HPDE6-E6E7 (cell line): ENCODE measurements around the gene AGAP1.

Experiments
- DNase-seq: peaks from one replicate; pipeline ENCODE4 v3.0.0; 2011; ENCODE audit warnings: missing footprints; ENCODE audit errors: extremely low spot score

Gene AGAP1

GRCh38 chr2:235690082-235690808, 196.4 kb downstream of the AGAP1 start:
- DNase-seq = no peak

DNA sequence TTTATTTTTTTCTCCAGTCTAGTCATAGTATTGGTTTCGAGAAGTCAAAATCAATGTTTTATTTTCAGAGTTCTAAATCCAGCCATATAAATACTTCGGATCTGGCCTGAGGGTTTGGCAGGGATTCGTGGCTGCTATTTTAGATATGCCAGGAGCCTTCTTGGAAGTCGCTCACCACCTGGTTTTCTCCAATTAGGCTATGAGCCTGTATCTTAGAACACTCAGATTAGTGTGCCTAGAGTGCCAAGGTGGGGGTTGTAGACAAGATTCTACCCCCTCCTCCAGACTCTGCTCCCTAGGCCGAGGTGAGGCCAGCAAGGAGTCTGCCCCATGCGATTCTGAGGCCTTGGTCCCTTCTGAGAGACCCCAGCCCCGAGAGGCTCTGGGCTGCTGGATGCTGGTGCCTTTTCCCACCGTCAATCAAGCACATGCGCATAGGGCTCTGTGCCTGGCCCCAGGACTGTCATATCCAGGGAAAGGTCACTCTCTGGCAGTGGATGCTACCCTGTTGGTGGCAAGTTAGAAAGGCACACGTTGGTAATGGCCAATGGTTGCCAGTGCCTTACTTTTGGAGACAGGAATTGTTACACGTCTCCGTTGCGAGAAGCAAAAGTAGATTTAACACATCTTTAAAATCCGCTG, 197.1 kb downstream of the AGAP1 start:
- no peak for DNase-seq

DNA sequence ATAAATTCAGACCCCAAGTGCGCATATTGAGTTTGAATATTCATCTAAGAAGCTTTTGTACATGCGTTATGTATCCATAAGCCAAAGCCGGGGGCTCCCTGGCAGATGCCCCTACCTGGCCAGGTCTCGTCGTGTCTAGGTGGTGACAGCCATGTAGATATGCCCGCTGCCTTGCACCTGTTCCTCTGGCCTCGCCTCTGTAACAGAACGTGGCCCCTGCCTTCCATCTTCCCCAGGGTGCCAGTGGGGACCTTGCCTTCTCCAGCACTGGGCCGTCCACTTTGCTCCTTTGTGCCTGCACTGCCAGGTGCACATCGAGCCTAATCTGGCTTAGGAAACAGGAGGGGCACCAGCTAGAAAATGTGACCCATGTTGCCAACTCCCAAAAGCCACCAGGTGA, 198.2 kb downstream of the AGAP1 start:
- no peak for DNase-seq

GRCh38 chr2:235692671-235693171, 198.9 kb downstream of the AGAP1 start:
- no peak for DNase-seq

DNA sequence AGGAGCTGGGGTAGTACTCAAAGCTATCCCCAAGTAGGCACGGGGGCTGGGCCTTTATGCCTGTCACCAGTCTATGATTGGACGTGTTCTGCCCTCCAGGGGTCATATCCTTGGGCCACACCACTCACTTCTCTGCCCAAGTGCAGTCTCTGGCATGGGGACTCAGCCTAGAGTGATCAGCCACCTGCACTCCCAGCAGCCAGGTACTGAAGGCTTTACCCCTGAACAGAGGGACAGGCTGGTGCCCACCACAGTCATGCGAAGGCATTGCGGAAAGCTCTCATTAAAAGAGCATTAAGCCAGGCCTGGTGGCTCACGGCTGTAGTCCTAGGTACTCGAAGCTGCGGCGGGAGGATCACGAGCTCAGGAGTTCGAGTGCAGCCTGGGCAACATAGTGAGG, 199.4 kb downstream of the AGAP1 start:
- DNase-seq = no peak

DNA sequence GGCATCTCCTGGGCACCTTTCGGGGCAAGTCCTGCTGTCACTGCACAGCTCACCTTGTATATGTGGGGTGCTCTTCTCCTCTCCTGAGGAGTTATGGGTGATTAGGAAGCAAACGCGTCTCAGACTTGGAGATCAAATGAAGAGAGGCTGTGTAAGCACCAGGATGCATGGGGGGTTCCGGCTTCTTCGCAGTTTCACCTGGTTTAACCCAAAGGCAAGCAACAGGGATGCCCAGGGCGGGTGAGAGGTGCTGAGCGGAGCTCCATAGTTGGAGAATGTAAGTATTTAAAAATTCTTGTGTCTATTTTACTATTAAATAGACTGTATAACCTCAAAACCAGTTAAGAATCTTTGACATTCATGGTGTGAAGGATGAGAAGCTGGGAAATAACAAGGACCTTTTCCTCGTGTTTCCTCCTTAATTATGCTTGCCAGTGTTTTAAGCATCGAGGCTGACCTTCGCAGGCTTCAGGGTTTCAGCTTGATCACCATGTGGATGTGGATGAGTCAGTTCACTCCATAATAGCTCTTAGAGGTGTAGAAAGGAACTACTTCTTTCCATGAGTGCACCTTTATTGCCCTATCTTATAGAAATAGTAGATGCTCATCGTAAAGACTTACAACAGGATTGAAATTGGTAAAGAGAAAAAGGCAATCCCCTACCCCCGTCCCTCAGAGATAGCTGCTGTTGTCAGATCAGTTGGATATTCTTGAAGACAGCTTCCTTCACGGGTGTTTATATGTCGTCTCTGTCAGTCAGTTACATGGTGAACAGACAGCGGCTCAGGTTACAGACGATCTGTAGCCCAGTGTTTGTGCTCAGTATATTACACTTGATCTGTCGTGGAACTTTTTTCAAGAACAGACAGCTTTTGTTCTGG, 201.1 kb downstream of the AGAP1 start:
- no peak for DNase-seq

GRCh38 chr2:235695602-235695895, 201.7 kb downstream of the AGAP1 start:
- DNase-seq = no peak

DNA sequence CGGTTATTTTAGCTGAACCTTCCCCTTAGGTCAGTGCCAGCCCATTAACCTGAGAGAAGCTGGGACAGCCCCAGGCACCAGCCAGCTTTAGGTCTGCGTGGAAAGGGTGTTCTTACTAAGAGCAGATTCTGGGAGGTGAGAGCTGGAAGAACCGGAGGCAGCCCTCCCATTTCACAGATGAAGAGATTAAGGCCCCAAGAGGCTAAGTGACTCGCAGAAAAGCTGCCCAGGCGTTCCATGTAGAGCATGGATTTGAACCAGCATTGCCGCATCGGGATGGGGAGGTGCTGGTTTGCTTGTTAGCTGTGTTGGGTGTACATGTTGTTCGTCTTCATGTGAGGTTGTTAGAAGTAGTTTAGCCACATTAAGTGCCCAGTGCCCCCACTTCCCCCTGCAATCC, 203.2 kb downstream of the AGAP1 start:
- no peak for DNase-seq

DNA sequence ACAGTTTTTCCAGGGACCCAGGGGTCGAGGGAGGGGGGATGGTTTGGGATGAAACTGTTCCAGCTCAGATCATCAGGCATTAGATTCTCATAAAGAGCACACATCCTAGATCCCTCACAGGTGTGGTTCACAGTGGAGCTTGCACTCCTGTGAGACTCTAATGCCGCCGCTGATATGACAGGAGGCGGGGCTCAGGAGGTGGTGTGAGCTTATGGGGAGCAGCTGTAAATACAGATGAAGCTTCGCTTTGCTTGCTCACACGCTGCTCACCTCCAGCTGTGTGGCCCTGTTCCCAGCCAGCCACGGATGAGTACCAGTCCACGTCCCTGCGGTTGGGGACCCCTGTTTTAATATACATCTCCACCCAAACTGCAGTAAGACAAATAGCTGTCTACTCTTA, 204.2 kb downstream of the AGAP1 start:
- DNase-seq = no peak

DNA sequence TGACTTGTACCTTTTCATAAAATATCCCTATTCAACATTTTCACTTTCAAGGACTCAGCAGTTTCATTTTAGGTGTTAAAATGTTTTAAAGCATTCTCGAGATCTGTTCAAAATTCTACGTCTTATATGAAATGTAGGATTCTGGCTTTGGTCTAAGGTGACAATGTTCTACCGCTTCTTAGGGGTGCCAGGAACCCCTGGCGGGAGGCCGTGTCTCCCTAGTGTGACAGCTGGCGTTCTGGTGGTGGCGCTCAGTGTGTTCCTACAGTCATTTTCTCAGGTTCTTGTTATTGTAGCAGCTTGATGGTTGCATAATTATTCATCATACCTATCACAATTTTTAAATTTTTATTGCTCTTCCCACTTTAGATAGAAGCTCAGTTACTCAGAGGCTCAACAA, 204.6 kb downstream of the AGAP1 start:
- no peak for DNase-seq

- no peak for DNase-seq
Observed at GRCh38 chr2:235699576-235699975, 205.7 kb downstream of the AGAP1 start.

DNA sequence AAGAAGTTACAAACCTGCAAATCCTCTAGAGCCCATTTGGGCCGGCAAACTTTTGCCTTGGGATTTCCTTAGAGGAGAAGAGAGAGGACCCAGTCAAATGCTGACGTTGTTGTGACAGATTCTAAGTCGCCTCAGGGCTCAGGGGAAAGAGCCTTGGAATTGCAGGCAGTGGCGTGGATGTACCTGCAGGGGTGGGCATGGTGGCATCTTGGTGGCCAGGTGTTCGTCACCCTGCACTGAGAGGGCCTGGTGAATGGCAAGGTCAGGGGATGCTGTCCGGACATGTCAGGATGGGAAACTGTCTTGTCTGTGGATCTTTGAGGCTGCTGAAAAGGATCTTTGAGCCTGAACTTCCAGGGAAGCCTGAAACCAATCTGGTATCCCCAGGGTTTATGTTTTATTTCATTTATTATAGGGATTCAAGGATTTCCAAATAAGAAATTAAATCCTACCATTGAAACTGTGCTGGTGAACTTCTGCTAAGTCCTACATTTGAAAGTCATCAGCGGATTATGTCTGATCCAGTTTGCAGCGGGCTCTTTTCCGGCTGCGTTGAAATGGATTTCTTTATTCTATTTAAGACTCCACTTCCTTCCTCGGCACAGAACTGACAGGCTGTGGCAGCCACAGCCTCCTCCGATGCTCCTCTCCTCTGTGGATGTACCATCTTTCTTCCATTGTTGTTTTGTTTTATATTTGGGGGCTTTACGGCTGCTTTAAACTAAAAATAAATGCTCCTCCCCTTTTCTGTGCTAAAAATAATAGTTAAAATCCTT, 207.6 kb downstream of the AGAP1 start:
- no peak for DNase-seq

GRCh38 chr2:235702186-235702585, 208.3 kb downstream of the AGAP1 start:
- DNase-seq = no peak

DNA sequence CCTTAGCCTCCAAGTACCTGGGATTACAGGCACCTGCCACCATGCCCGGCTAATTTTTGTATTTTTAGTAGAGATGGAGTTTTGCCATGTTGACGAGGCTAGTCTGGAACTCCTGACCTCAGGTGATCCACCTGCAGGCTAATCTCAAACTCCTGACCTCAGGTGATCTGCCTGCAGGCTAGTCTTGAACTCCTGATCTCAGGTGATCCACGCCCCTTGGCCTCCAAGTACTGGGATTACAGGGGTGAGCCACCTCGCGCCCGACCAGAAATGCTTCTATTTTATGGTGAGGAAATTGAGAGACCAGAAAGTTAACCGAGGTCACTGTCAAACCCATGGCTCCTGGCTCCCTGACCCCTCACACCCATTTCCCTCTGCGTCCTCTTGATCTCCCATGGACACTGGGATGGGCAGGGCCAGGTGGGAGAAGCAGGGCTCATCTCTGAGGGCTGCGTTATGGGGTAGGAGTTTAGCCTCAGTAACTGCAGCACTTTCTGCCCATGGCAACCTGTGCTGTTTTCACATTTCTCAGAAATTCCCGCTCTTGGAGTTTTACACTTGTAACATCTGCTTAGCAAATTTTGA, 210.0 kb downstream of the AGAP1 start:
- no peak for DNase-seq

DNA sequence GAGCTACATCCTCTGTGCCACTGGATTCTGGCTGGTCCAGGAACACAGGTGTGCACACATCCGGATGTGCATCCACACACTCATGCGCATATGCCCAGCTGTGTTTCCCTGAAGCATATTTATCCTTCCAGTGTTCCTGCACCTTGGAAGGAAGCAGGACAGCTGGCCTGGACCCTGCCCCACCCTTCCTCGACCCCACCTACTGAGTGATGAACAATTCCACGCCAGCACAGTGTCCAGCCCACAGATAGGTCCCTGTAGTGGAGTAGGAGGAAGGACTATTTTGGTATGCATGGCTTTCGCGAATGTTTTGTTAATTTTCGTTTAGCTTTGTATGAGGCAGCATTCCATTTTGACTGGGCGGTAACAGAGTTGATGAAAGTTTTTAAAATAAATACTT, 211.5 kb downstream of the AGAP1 start:
- DNase-seq = no peak

DNA sequence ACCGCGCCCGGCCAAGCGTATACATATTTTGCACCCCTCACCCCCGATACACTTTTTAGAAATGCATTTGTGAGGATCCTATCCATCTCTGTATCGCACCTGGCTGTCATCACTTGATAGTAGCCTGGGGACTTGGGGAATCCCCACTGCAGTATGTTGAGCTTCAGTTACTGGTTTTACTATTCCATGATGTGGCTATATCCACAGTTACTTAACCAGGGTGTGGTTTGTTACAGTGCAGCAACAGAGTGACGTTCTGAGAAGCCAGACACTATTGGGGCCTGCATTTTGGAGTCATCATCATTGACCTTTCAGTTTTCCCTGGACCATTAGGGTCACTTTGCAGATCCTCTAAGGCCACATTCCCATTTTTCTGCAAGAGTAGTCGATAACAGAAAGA, 212.7 kb downstream of the AGAP1 start:
- no peak for DNase-seq

DNA sequence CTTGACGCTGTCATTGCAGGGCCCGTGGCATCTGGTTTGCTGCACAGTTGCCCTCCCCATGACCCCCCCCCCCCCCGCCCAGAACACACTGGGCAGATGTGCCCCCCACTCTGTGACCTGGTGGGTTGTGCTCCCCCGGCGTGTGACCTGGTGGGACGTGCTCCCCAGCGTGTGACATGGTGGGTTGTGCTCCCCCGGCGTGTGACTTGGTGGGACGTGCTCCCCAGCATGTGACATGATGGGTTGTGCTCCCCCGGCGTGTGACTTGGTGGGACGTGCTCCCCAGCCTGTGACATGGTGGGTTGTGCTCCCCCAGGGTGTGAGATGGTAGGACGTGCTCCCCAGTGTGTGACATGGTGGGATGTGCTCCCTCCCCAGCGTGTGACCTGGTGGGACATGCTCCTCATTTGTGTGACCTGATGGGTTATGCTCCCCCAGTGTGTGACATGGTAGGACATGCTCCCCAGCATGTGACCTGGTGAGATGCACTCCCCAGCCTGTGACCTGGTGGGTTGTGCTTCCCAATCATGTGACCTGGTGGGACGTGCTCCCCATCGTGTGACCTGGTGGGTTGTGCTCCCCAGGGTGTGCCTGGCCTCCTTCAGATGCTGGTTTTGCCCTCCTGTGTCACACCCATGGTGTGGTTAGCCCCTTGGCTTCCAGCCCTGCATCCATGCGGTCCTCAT, 213.7 kb downstream of the AGAP1 start:
- no peak for DNase-seq

GRCh38 chr2:235709124-235709813, 215.4 kb downstream of the AGAP1 start:
- peak; percentile 84 for DNase-seq

- no peak for DNase-seq
Observed at GRCh38 chr2:235709969-235710879, 216.4 kb downstream of the AGAP1 start.
